Smooth muscle cell (in vitro differentiated cells): ENCODE results near the gene MNT. TPM values are rescaled to one million over a fixed set of nuclear protein-coding genes. Genes with fewer than 3 reads are reported as not detected.

ENCODE experiments used
- DNase-seq: peaks from one replicate; lab custom pipeline; 2025; ENCODE audit not compliant: unreplicated experiment; lab: John Stamatoyannopoulos, UW
- H2AFZ ChIP-seq: fragments of 200-600 bp; sonication (generic); 2 replicates; pipeline ENCODE4 v1.6.0; 2016; ENCODE audit warnings: antibody characterized with exemption, low read depth, mild to moderate bottlenecking
- H3F3A ChIP-seq: fragments of 200-600 bp; sonication (generic); 2 replicates; pipeline ENCODE4 v1.6.0; 2017; ENCODE audit warnings: antibody characterized with exemption, low read depth
- H3K27ac ChIP-seq: fragments of 200-600 bp; sonication (generic); 2 replicates; pipeline ENCODE4 v1.5.1; 2016; ENCODE audit warnings: low read depth, mild to moderate bottlenecking
- H3K27me3 ChIP-seq: fragments of 200-600 bp; sonication (generic); 2 replicates; pipeline ENCODE4 v1.6.1; 2016; ENCODE audit warnings: low read depth, mild to moderate bottlenecking
- H3K36me3 ChIP-seq: fragments of 200-600 bp; sonication (generic); 2 replicates; pipeline ENCODE4 v1.5.1; 2016; ENCODE audit warnings: low read depth
- H3K4me1 ChIP-seq: fragments of 200-600 bp; sonication (generic); 2 replicates; pipeline ENCODE4 v1.5.1; 2016; ENCODE audit warnings: low read depth
- H3K4me2 ChIP-seq: fragments of 200-600 bp; sonication (generic); 2 replicates; pipeline ENCODE4 v1.6.0; 2016; ENCODE audit warnings: mild to moderate bottlenecking
- H3K4me3 ChIP-seq: fragments of 200-600 bp; sonication (generic); 2 replicates; pipeline ENCODE4 v1.5.1; 2016; ENCODE audit warnings: mild to moderate bottlenecking
- H3K79me2 ChIP-seq: fragments of 200-600 bp; sonication (generic); 2 replicates; pipeline ENCODE4 v1.6.0; 2016; ENCODE audit warnings: low read depth, mild to moderate bottlenecking
- H3K9ac ChIP-seq: fragments of 200-600 bp; sonication (generic); 2 replicates; pipeline ENCODE4 v1.6.0; 2016; ENCODE audit warnings: low read depth
- H3K9me3 ChIP-seq: fragments of 200-600 bp; sonication (generic); replicated peaks from 2 replicates; pipeline ENCODE4 v1.5.1; 2016; ENCODE audit warnings: low read depth
- H4K20me1 ChIP-seq: fragments of 200-600 bp; sonication (generic); 2 replicates; pipeline ENCODE4 v1.6.0; 2016; ENCODE audit warnings: low read depth
- CTCF ChIP-seq: fragments of 200-600 bp; sonication (generic); IDR thresholded peaks from 2 replicates; pipeline ENCODE4 v1.5.1; 2017; ENCODE audit warnings: borderline replicate concordance, mild to moderate bottlenecking, antibody characterized with exemption; ENCODE audit not compliant: insufficient read depth, poor library complexity, severe bottlenecking
- WGBS: methylation state at CpG from one replicate; pipeline ENCODE4 v1.1.7; 2016; ENCODE audit warnings: low lambda C conversion rate; 5-methylcytosine and 5-hydroxymethylcytosine counted together
- polyA plus RNA-seq: library from polyadenylated mRNA; unstranded; fragments of >200 nt; fragmentation: Nextera tagmentation; extraction: Ambion mirVana; gene quantifications from 2 replicates; pipeline ENCODE4 v1.2.1, GENCODE V29; 2016
- total RNA-seq: library from RNA; depleted of rRNA; stranded (reverse); fragments of >200 nt; gene quantifications from 2 replicates; pipeline ENCODE4 v1.2.3, GENCODE V29; 2014

MNT gene
- total and polyA plus RNA-seq, 2 experiments from 2014 or later, result 5.7 to 12.8 TPM

GRCh38 chr17:2379489-2380225 is 21.2 kb downstream of the MNT start:
- H3K27ac ChIP-seq, result peak overlapping the region; percentile 42
- H3K36me3 ChIP-seq, result no peaks in the 10 kb centered on the region
- no peak overlapping the region for H3K9ac ChIP-seq

GRCh38 chr17:2378905-2379304 is 22.0 kb downstream of the MNT start:
- no peak overlapping the region for H3K4me2 ChIP-seq
- H3K9ac ChIP-seq, result no peak overlapping the region
- H3K4me3 ChIP-seq, result no peak overlapping the region
- H3K27me3 ChIP-seq, result no peaks in the 10 kb centered on the region
- H4K20me1 ChIP-seq, result no peaks in the 10 kb centered on the region
- H3F3A ChIP-seq, result peaks cover 4% of the 10 kb centered on the region
- no peak overlapping the region for H3K27ac ChIP-seq
- WGBS, result 94% methylated on average over 11 of the region's 11 CpGs
- DNase-seq, result no peak
- no peaks in the 10 kb centered on the region for H3K79me2 ChIP-seq
- no peaks in the 10 kb centered on the region for H3K36me3 ChIP-seq
- H2AFZ ChIP-seq, result no peak overlapping the region
- TF ChIP-seq CTCF, result no peak
- no peaks in the 10 kb centered on the region for H3K9me3 ChIP-seq
- no peaks in the 10 kb centered on the region for H3K4me1 ChIP-seq

More at GRCh38 chr17:2379489-2380225, 21.2 kb downstream of the MNT start:
- H3F3A ChIP-seq, result peaks cover 10% of the 10 kb centered on the region
- H4K20me1 ChIP-seq, result no peaks in the 10 kb centered on the region
- H2AFZ ChIP-seq, result no peak overlapping the region
- no peaks in the 10 kb centered on the region for H3K27me3 ChIP-seq
- no peak for TF ChIP-seq CTCF
- H3K4me1 ChIP-seq, result no peaks in the 10 kb centered on the region
- no peak overlapping the region for H3K4me3 ChIP-seq
- 97% methylated on average over 20 of the region's 25 CpGs for WGBS
- H3K4me2 ChIP-seq, result no peak overlapping the region
- H3K79me2 ChIP-seq, result no peaks in the 10 kb centered on the region
- H3K9me3 ChIP-seq, result no peaks in the 10 kb centered on the region
- no peak for DNase-seq

GRCh38 chr17:2377659-2378058 is 23.2 kb downstream of the MNT start:
- H3K27ac ChIP-seq, result no peak overlapping the region
- H3K4me3 ChIP-seq, result no peak overlapping the region
- H3K79me2 ChIP-seq, result no peaks in the 10 kb centered on the region
- no peaks in the 10 kb centered on the region for H3K36me3 ChIP-seq
- H3F3A ChIP-seq, result no peaks in the 10 kb centered on the region
- H3K4me2 ChIP-seq, result no peak overlapping the region
- TF ChIP-seq CTCF, result no peak
- no peaks in the 10 kb centered on the region for H4K20me1 ChIP-seq
- no peaks in the 10 kb centered on the region for H3K9me3 ChIP-seq
- no peak for DNase-seq
- H3K27me3 ChIP-seq, result no peaks in the 10 kb centered on the region
- no peaks in the 10 kb centered on the region for H3K4me1 ChIP-seq
- H3K9ac ChIP-seq, result no peak overlapping the region
- H2AFZ ChIP-seq, result no peak overlapping the region
- WGBS, result 96% methylated on average over 10 of the region's 10 CpGs

- H3K36me3 ChIP-seq, result no peaks in the 10 kb centered on the region
- H3K9me3 ChIP-seq, result no peaks in the 10 kb centered on the region
- H3K27ac ChIP-seq, result no peak overlapping the region
- WGBS, result 98% methylated on average over 13 of the region's 14 CpGs
- no peaks in the 10 kb centered on the region for H3K4me1 ChIP-seq
- no peaks in the 10 kb centered on the region for H4K20me1 ChIP-seq
- no peak for DNase-seq
- no peak overlapping the region for H3K9ac ChIP-seq
- H3K27me3 ChIP-seq, result no peaks in the 10 kb centered on the region
- H3K4me3 ChIP-seq, result no peak overlapping the region
- no peak overlapping the region for H2AFZ ChIP-seq
- no peak for TF ChIP-seq CTCF
- no peak overlapping the region for H3K4me2 ChIP-seq
- H3K79me2 ChIP-seq, result no peaks in the 10 kb centered on the region
- H3F3A ChIP-seq, result no peaks in the 10 kb centered on the region
These were observed 24.8 kb downstream of the MNT start for GRCh38 chr17:2376107-2376506.
